IMR-90 (cell line): ENCODE results near the gene SVIL. TPM values are rescaled to one million over a fixed set of nuclear protein-coding genes. Genes with fewer than 3 reads are reported as not detected.

Experiments used
- ATAC-seq: fragments of 200-7000 bp; cut with Tn5 transposase; 2 replicates; pipeline ENCODE4 v1.9.1; 2020; ENCODE audit warnings: low read depth, mild to moderate bottlenecking, moderate library complexity
- BruUV-seq: library from RNA; stranded (reverse); fragments of 400-500 nt; replicated peaks from 2 replicates; lab custom pipeline; 2021; lab: Mats Ljungman, UMichigan
- CTCF ChIA-PET: fragments of 300-600 bp; formaldehyde crosslinking; extraction: SDS; loops from one replicate; lab custom pipeline; 2021; ENCODE audit warnings: antibody characterized with exemption; lab: Yijun Ruan, JAX
- POLR2A ChIA-PET: fragments of 300-600 bp; sonication (Branson Sonifier 250); formaldehyde crosslinking; loops from one replicate; lab custom pipeline; 2022; ENCODE audit warnings: antibody characterized with exemption; ENCODE audit not compliant: unreplicated experiment; lab: Charles Lee
- DNase-seq: peaks from one replicate; pipeline ENCODE4 v3.0.0; 2013
- H2AFZ ChIP-seq: replicated peaks from 2 replicates; pipeline ENCODE3; 2013; ENCODE audit warnings: low read length, mild to moderate bottlenecking; ENCODE audit not compliant: poor library complexity
- H2AK5ac ChIP-seq: 2 replicates; pipeline ENCODE4 v1.6.1; 2013; ENCODE audit warnings: low read depth, low read length, inconsistent platforms
- H2AK9ac ChIP-seq: replicated peaks from 2 replicates; pipeline ENCODE3; 2013; ENCODE audit warnings: mild to moderate bottlenecking, low read depth, low read length, moderate library complexity; ENCODE audit not compliant: poor library complexity
- H2BK120ac ChIP-seq: 2 replicates; pipeline ENCODE4 v1.6.1; 2013; ENCODE audit warnings: low read depth, low read length, inconsistent platforms
- H2BK15ac ChIP-seq: 3 replicates; pipeline ENCODE4 v1.6.1; 2013; ENCODE audit warnings: low read depth, low read length, inconsistent platforms
- H2BK20ac ChIP-seq: 2 replicates; pipeline ENCODE4 v1.6.1; 2013; ENCODE audit warnings: low read depth, mild to moderate bottlenecking, inconsistent platforms, low read length, moderate library complexity
- H2BK5ac ChIP-seq: 2 replicates; pipeline ENCODE4 v1.6.1; 2013; ENCODE audit warnings: mild to moderate bottlenecking, low read depth, low read length, inconsistent platforms; ENCODE audit not compliant: poor library complexity, severe bottlenecking
- H3K14ac ChIP-seq: replicated peaks from 2 replicates; pipeline ENCODE4 v1.6.1; 2013; ENCODE audit warnings: low read depth, low read length, inconsistent platforms
- H3K18ac ChIP-seq: 2 replicates; pipeline ENCODE4 v1.6.1; 2013; ENCODE audit warnings: low read depth, low read length, control low read depth
- H3K23ac ChIP-seq: 2 replicates; pipeline ENCODE4 v1.6.1; 2013; ENCODE audit warnings: low read depth, low read length, inconsistent platforms
- H3K27ac ChIP-seq: 2 replicates; pipeline ENCODE4 v1.5.1; 2013; ENCODE audit warnings: mild to moderate bottlenecking, control low read depth, low read length; ENCODE audit not compliant: insufficient read depth
- H3K27me3 ChIP-seq: 2 replicates; pipeline ENCODE4 v1.6.1; 2013; ENCODE audit warnings: low read length; ENCODE audit not compliant: control insufficient read depth, insufficient read depth
- H3K36me3 ChIP-seq: 2 replicates; pipeline ENCODE4 v1.6.1; 2013; ENCODE audit warnings: low read length, mixed read lengths; ENCODE audit not compliant: control insufficient read depth, insufficient read depth
- H3K4ac ChIP-seq: 2 replicates; pipeline ENCODE4 v1.6.1; 2013; ENCODE audit warnings: low read depth, low read length, inconsistent platforms
- H3K4me1 ChIP-seq: 2 replicates; pipeline ENCODE4 v1.6.1; 2013; ENCODE audit warnings: low read length, mixed read lengths; ENCODE audit not compliant: control insufficient read depth, insufficient read depth
- H3K4me2 ChIP-seq: 2 replicates; pipeline ENCODE4 v1.6.1; 2013; ENCODE audit warnings: low read depth, mild to moderate bottlenecking, control low read depth, low read length, moderate library complexity
- H3K4me3 ChIP-seq: 2 replicates; pipeline ENCODE4 v1.5.1; 2013; ENCODE audit warnings: low read depth, mild to moderate bottlenecking, control low read depth, low read length, moderate library complexity; ENCODE audit not compliant: insufficient read depth
- H3K56ac ChIP-seq: 2 replicates; pipeline ENCODE4 v1.6.1; 2013; ENCODE audit warnings: low read length, inconsistent platforms; ENCODE audit not compliant: insufficient read depth; ENCODE audit errors: extremely low read depth
- H3K79me1 ChIP-seq, 2 experiments: 2 replicates each; pipeline ENCODE4 v1.6.1; 2013; ENCODE audit warnings: low read length in 2 of 2, inconsistent platforms in 1 of 2, low read depth in 1 of 2
- H3K9ac ChIP-seq: 2 replicates; pipeline ENCODE4 v1.6.1; 2013; ENCODE audit warnings: low read depth, low read length, control low read depth
- H3K9me1 ChIP-seq: 2 replicates; pipeline ENCODE4 v1.6.1; 2013; ENCODE audit warnings: low read length, inconsistent platforms; ENCODE audit not compliant: insufficient read depth
- H3K9me3 ChIP-seq: 2 replicates; pipeline ENCODE4 v1.6.1; 2013; ENCODE audit warnings: low read length; ENCODE audit not compliant: control insufficient read depth, insufficient read depth
- H4K20me1 ChIP-seq: 2 replicates; pipeline ENCODE4 v1.6.1; 2013; ENCODE audit warnings: low read length, inconsistent platforms; ENCODE audit not compliant: insufficient read depth
- H4K5ac ChIP-seq: 2 replicates; pipeline ENCODE4 v1.6.1; 2013; ENCODE audit warnings: mild to moderate bottlenecking, low read depth, low read length, control low read depth
- H4K8ac ChIP-seq, 2 experiments: 2 replicates each; pipeline ENCODE4 v1.6.1; 2013; ENCODE audit warnings: low read depth in 2 of 2, low read length in 2 of 2, control low read depth in 1 of 2, inconsistent platforms in 1 of 2
- H4K91ac ChIP-seq: 2 replicates; pipeline ENCODE4 v1.6.1; 2013; ENCODE audit warnings: low read depth, low read length, inconsistent platforms; ENCODE audit not compliant: insufficient read depth
- BHLHE40 ChIP-seq: fragments of 150-350 bp; IDR thresholded peaks from 2 replicates; pipeline ENCODE4 v1.6.1; 2016; ENCODE audit warnings: mild to moderate bottlenecking, low read depth, low read length
- ELK1 ChIP-seq: fragments of 150-350 bp; IDR thresholded peaks from 2 replicates; pipeline ENCODE4 v1.6.1; 2016; ENCODE audit warnings: low read depth, mild to moderate bottlenecking, low read length, moderate library complexity, borderline replicate concordance
- MAFK ChIP-seq: IDR thresholded peaks from 2 replicates; pipeline ENCODE4 v1.6.1; 2012; ENCODE audit warnings: low read depth, low read length, improper control_type of control experiment
- MAZ ChIP-seq: IDR thresholded peaks from 2 replicates; pipeline ENCODE4 v1.6.1; 2012; ENCODE audit warnings: low read depth, mild to moderate bottlenecking, low read length, improper control_type of control experiment, moderate library complexity, borderline replicate concordance
- MXI1 ChIP-seq: IDR thresholded peaks from 2 replicates; pipeline ENCODE4 v1.6.1; 2012; ENCODE audit warnings: low read depth, mild to moderate bottlenecking, low read length, moderate library complexity, borderline replicate concordance
- NFE2L2 ChIP-seq: fragments of 150-350 bp; IDR thresholded peaks from 2 replicates; pipeline ENCODE4 v1.6.1; 2016; ENCODE audit warnings: low read depth, mild to moderate bottlenecking, low read length
- POLR2A ChIP-seq: IDR thresholded peaks from 2 replicates; pipeline ENCODE4 v1.6.1; 2012; ENCODE audit warnings: mild to moderate bottlenecking, low read depth, low read length
- RAD21 ChIP-seq: IDR thresholded peaks from 2 replicates; pipeline ENCODE4 v1.6.1; 2012; ENCODE audit warnings: low read length, improper control_type of control experiment
- RFX5 ChIP-seq: IDR thresholded peaks from 2 replicates; pipeline ENCODE4 v1.8.0; 2012; ENCODE audit warnings: low read depth, mild to moderate bottlenecking, low read length, moderate library complexity
- WGBS, 2 experiments: methylation state at CpG; one replicate each; pipeline versions ENCODE4 v1.1.5 to v1.1.7; 2013; ENCODE audit warnings: missing lambda C conversion rate in 2 of 2; ENCODE audit not compliant: insufficient read length in 1 of 2; ENCODE audit errors: extremely low coverage in 2 of 2; 5-methylcytosine and 5-hydroxymethylcytosine counted together
- dilution Hi-C: fragments of 300-500 bp; cut with HindIII; formaldehyde crosslinking; loops from one replicate; pipeline ENCODE4 v1.14.3; 2018; ENCODE audit warnings: low sequenced_read_pairs; ENCODE audit not compliant: unreplicated experiment
- in situ Hi-C: fragments of 300-500 bp; cut with MboI; formaldehyde crosslinking; loops from 3 replicates; pipeline ENCODE4 v1.14.3; 2019; ENCODE audit warnings: low sequenced_read_pairs, inconsistent platforms, mixed read lengths
- intact Hi-C: fragments of 100-400 bp; cut with micrococcal nuclease; formaldehyde crosslinking; loops from 2 replicates; pipeline ENCODE4 v1.10.0; 2022
- polyA plus RNA-seq, 3 experiments: library from polyadenylated mRNA; depleted of rRNA; stranded (reverse); fragments of >200 nt; gene quantifications; 2 replicates each; pipeline ENCODE4 v1.2.3, GENCODE V29; 2012; ENCODE audit warnings: low replicate concordance in 1 of 3
- total RNA-seq: library from RNA; depleted of rRNA; stranded (reverse); fragments of >200 nt; gene quantifications from 2 replicates; pipeline ENCODE4 v1.2.3, GENCODE V29; 2012

The SVIL gene
- total and polyA plus RNA-seq, 2 of the 4 experiments (the other 2 are of a cell fraction), result 11.5 to 11.6 TPM

DNA sequence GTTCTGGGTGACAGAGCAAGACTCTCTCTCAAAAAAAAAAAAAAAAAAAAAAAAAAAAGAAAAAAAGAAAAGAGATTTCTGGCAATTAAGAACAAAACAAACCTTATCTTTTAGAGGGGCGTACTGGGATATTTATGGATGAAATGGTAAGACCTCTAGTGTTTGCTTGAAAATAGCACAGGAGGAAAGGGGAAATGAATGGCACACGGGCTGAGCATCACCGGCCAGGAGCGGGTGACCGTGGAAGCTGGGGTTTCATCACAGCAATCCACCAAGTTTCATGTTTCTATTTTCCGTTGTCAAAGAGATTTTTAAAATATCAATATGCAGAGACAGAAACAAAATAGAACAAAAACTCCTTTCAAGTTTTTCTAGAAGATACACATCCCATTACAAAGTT is 105.6 kb downstream of the SVIL start:
- Histone ChIP-seq H4K20me1 (0 out of 2 replicates have a peak, but pooled peaks cover 7% of the 10 kb centered on the region), H3K4me3 (no peak overlapping the region), H4K91ac (no peak overlapping the region), H3K27me3 (no peaks in the 10 kb centered on the region), H3K18ac (no peak overlapping the region), H2AK5ac (no peak overlapping the region), H3K36me3 (peaks cover 30% of the 10 kb centered on the region), H2BK5ac (no peak overlapping the region), H3K9me3 (no peaks in the 10 kb centered on the region), H2BK120ac (no peak overlapping the region), H3K4me1 (no peaks in the 10 kb centered on the region), H3K9me1 (peaks cover 15% of the 10 kb centered on the region), H3K4ac (no peak overlapping the region), H2AK9ac (no peak overlapping the region), H2BK15ac (no peak overlapping the region), H2BK20ac (no peak overlapping the region), H2AFZ (no peak overlapping the region), H3K9ac (no peak overlapping the region), H3K56ac (no peak overlapping the region), H3K23ac (no peak overlapping the region), H3K4me2 (no peak overlapping the region), H3K14ac (no peak overlapping the region), H3K79me1 (peaks cover 3 to 25% of the 10 kb centered on the region in 2 experiments; a peak in 2 of 4 replicates), H4K5ac (no peak overlapping the region), H3K27ac (no peak overlapping the region), H4K8ac (no peak overlapping the region)
- intact Hi-C loops (no loop called here), dilution Hi-C loops (no loop called here), in situ Hi-C loops (no loop called here)
- no TSS peak for BruUV-seq
- no CpG with 5 or more reads among the region's 6 CpGs for WGBS, 2 experiments
- no peak for DNase-seq
- ChIA-PET CTCF (interaction anchor here (0.6 kb wide), 1 partner anchor 76 kb away, joined by 3 read pairs; no protein-coding TSS in a partner anchor), POLR2A (no interaction called here)
- TF ChIP-seq MAZ (no peak), ELK1 (no peak), POLR2A (no peak), RFX5 (no peak), BHLHE40 (no peak), MXI1 (no peak), RAD21 (no peak), NFE2L2 (no peak), MAFK (no peak)
- no peak for ATAC-seq
